AG09319 (cell line): Measurements from ENCODE around the gene SHISA6.

Experiments
- DNase-seq: peaks from one replicate; pipeline ENCODE4 v3.0.0-alpha.2; 2010; ENCODE audit warnings: low read depth; ENCODE audit errors: extremely low read depth
- TF ChIP-seq, protein P1 (sequence below): IDR thresholded peaks from 2 replicates; pipeline ENCODE4 v1.5.1; 2011; ENCODE audit warnings: low read depth, mild to moderate bottlenecking, inconsistent platforms, low read length, moderate library complexity

Gene SHISA6

GRCh38 chr17:11318207-11318606 lies 77.2 kb downstream of the SHISA6 start:
- no peak for DNase-seq
- TF ChIP-seq, protein P1, sequence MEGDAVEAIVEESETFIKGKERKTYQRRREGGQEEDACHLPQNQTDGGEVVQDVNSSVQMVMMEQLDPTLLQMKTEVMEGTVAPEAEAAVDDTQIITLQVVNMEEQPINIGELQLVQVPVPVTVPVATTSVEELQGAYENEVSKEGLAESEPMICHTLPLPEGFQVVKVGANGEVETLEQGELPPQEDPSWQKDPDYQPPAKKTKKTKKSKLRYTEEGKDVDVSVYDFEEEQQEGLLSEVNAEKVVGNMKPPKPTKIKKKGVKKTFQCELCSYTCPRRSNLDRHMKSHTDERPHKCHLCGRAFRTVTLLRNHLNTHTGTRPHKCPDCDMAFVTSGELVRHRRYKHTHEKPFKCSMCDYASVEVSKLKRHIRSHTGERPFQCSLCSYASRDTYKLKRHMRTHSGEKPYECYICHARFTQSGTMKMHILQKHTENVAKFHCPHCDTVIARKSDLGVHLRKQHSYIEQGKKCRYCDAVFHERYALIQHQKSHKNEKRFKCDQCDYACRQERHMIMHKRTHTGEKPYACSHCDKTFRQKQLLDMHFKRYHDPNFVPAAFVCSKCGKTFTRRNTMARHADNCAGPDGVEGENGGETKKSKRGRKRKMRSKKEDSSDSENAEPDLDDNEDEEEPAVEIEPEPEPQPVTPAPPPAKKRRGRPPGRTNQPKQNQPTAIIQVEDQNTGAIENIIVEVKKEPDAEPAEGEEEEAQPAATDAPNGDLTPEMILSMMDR = no peak

DNA sequence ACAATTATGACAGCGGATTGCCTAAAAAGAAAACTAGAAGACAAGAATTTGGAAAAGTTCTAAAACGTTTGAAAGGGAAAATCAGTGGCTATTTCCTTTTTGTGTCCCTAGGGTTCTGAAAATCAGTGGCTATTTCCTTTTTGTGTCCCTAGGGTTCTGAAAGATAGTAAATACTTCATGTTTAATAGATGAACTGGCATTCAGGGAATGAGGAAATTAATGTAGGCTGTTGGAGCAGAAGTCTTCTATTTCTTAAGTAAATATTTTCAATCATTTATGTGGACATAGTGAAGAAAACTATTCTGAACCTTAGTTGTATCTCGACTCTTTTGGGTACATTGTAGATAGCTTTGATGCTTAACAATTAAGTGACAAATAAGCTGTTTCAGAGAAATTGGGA lies 78.9 kb downstream of the SHISA6 start:
- TF ChIP-seq, protein P1 = no peak
- no peak for DNase-seq

- TF ChIP-seq, protein P1 = no peak
- no peak for DNase-seq
These were observed 83.0 kb downstream of the SHISA6 start for GRCh38 chr17:11324021-11324420.

- TF ChIP-seq, protein P1 = no peak
These were observed 83.9 kb downstream of the SHISA6 start for GRCh38 chr17:11324846-11325420.

GRCh38 chr17:11326492-11326891 lies 85.5 kb downstream of the SHISA6 start:
- no peak for DNase-seq
- TF ChIP-seq, protein P1 = no peak

More at GRCh38 chr17:11324846-11325420, 83.9 kb downstream of the SHISA6 start:
- DNase-seq = no peak

GRCh38 chr17:11328770-11329169 lies 87.8 kb downstream of the SHISA6 start:
- no peak for DNase-seq
- TF ChIP-seq, protein P1 = no peak

- DNase-seq = no peak
- TF ChIP-seq, protein P1 = no peak
These were observed 89.0 kb downstream of the SHISA6 start for GRCh38 chr17:11330006-11330405.
